Ectodermal cell (in vitro differentiated cells): ENCODE data around the gene SH2D3A.
"Not testable (repeated sequence)": the region's sequence is repeated elsewhere in the genome, so short reads cannot be mapped to it uniquely, and the experiment has no call there.

ENCODE experiments used
- H3K27ac ChIP-seq: 2 replicates; pipeline ENCODE4 v1.7.0; 2013; ENCODE audit warnings: mild to moderate bottlenecking, low read depth, low read length; ENCODE audit not compliant: insufficient read depth, poor library complexity, severe bottlenecking
- H3K27me3 ChIP-seq: 2 replicates; pipeline ENCODE4 v1.7.0; 2013; ENCODE audit warnings: mild to moderate bottlenecking, low read length; ENCODE audit not compliant: insufficient read depth, control insufficient read depth, poor library complexity, severe bottlenecking
- H3K36me3 ChIP-seq: one replicate; pipeline ENCODE4 v1.7.0; 2013; ENCODE audit warnings: low read length; ENCODE audit not compliant: control insufficient read depth, insufficient read depth
- H3K4me1 ChIP-seq: one replicate; pipeline ENCODE4 v1.7.0; 2013; ENCODE audit warnings: low read length; ENCODE audit not compliant: control insufficient read depth, insufficient read depth
- H3K4me3 ChIP-seq: 2 replicates; pipeline ENCODE4 v1.7.0; 2013; ENCODE audit warnings: low read depth, low read length, control low read depth; ENCODE audit not compliant: insufficient read depth
- H3K9me3 ChIP-seq: 2 replicates; pipeline ENCODE4 v1.7.0; 2013; ENCODE audit warnings: mild to moderate bottlenecking, low read length, moderate library complexity; ENCODE audit not compliant: control insufficient read depth
- WGBS, 2 experiments: methylation state at CpG; one replicate each; pipeline ENCODE4 v1.1.7; 2013; ENCODE audit warnings: missing lambda C conversion rate in 2 of 2; 5-methylcytosine and 5-hydroxymethylcytosine counted together

The SH2D3A gene

DNA sequence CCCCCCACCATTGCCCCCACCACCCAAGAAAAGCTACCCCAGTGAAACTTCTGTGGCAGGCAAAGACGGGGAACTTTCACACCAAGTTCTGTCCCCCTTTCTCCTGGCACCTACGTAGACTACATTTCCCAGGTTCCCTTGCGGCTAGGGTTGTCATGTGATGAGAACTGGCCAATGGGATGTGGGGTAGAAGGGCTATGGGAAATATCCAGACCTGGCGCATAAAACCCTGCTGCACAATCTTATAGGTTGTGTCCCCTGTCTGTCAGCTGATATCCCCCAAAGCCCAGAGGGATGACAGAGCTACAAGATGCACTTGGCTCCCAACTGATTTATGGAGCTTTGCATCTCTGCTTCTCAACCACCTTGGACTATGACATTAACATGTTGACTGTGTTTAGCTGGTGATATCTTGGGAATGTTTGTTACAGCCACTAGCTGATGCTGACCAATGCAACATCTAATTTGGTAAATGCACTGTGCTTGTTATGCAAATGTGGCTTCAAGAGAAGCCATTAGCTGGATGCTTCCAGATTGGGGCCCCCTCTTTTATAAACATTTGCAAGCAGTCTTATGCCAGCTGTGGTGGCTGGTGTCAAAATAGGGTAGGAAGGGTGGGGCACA, 6.1 kb downstream of the SH2D3A start:
- WGBS, 2 experiments, result 86 to 93% methylated on average over 4 of the region's 4 CpGs
- Histone ChIP-seq H3K27ac (no peak overlapping the region), H3K9me3 (no peaks in the 10 kb centered on the region), H3K36me3 (no peaks in the 10 kb centered on the region), H3K4me1 (no peaks in the 10 kb centered on the region), H3K27me3 (peaks cover 5% of the 10 kb centered on the region), H3K4me3 (no peak overlapping the region)

- Histone ChIP-seq H3K9me3 (no peaks in the 10 kb centered on the region), H3K27ac (no peak overlapping the region), H3K4me3 (no peak overlapping the region), H3K4me1 (no peaks in the 10 kb centered on the region), H3K36me3 (no peaks in the 10 kb centered on the region), H3K27me3 (no peaks in the 10 kb centered on the region)
- WGBS, 2 experiments, result 97% methylated on average over 17 of the region's 17 CpGs
Observed at GRCh38 chr19:6760606-6761005, 6.6 kb downstream of the SH2D3A start.

DNA sequence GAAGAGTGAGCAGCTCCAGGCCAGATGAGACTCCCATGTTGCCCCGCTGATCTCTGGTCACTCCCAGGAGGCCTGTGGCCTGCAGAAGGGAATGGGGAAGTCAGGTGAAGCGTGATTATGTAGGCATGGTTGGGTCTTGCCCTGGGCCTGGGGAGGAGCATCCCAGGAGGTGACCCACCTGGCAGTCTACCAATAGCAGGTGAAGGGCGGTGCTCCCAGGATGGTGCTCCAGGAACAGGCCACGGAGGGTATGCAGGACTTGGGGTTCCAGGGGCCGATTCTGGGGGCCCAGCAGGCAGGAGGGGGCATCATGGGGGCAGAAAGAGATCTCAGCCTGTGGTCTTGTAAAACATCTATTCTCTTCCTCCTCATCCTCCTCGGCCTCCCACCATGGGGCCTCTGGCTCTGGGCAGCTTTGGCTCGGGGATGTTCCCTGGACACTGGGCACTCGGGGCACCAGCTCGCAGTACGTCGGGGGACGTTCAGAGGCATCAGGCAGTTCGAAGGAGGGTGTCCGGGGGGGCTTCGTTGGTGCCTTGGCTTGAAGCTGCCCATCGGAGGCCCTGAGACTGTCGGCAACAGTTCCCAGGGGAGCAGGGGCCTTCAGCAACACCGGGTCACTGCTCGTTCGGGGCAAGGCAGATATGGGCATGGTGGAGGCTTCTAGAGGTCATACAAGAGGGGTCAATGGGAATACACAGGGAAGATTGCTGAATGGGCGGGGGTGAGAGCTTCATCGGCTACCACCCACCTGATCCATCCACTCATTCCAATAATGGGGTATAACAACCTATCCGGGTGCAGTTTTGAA, 12.4 kb downstream of the SH2D3A start:
- no peaks in the 10 kb centered on the region for H3K27me3 ChIP-seq
- peaks cover 14% of the 10 kb centered on the region for H3K36me3 ChIP-seq
- no peaks in the 10 kb centered on the region for H3K9me3 ChIP-seq
- H3K4me1 ChIP-seq, result no peaks in the 10 kb centered on the region
- 95 to 97% methylated on average over 22 of the region's 23 CpGs for WGBS, 2 experiments
- H3K4me3 ChIP-seq, result no peak overlapping the region
- no peak overlapping the region for H3K27ac ChIP-seq

- Histone ChIP-seq H3K36me3 (peaks cover 22% of the 10 kb centered on the region), H3K4me3 (no peak overlapping the region), H3K9me3 (no peaks in the 10 kb centered on the region), H3K27ac (no peak overlapping the region), H3K4me1 (no peaks in the 10 kb centered on the region), H3K27me3 (no peaks in the 10 kb centered on the region)
- WGBS, 2 experiments, result 95 to 97% methylated on average over 22 of the region's 22 CpGs
Observed at GRCh38 chr19:6754136-6754535, 13.1 kb downstream of the SH2D3A start.

DNA sequence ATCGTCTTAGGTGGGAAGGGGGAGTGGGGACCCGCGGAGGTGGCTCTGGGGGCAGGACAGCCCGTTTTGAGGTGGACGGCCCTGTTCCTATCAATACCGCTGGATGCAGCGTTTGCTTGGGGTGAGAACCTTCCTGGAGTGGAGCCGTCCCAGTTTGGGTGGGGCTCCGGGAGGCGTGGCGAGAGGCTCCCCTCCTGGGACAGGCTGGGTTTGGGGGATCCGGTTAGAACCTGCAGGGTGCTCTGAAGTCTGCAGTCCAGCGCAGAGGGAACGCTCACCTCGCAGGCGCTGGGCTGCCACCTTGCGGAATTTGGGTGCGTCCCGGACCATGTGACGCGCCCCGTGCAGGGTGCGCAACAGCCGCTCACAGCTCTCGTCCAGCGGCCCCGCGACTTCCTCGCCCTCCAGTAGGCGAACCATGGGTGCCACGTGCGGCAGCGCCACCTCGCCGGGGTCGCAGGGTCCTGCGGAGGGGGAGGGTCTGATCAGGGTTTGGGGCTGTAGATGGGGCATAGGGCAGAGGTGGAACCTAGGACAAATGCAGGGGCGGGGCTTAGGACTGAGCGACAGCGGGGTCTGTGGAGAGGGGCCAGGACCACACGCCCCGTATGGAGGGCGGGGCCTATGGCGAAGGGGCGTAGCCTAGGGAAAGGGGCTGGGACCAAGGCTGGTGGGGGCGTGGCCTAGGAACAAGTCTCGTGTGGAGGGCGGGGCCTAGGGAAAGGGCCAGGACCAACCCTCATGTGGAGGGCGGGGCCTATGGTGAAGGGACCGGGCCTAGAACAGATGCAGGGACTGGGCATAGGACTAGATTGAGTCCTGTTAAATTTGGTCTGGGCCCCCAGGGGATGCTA, 13.8 kb downstream of the SH2D3A start:
- Histone ChIP-seq H3K27me3 (no peaks in the 10 kb centered on the region), H3K4me1 (no peaks in the 10 kb centered on the region), H3K36me3 (peaks cover 23% of the 10 kb centered on the region), H3K9me3 (no peaks in the 10 kb centered on the region), H3K27ac (no peak overlapping the region), H3K4me3 (no peak overlapping the region)
- WGBS, 2 experiments, result 73 to 77% methylated on average over 50 of the region's 50 CpGs

- Histone ChIP-seq H3K27ac (no peak overlapping the region), H3K4me3 (no peak overlapping the region), H3K36me3 (peaks cover 27% of the 10 kb centered on the region), H3K9me3 (no peaks in the 10 kb centered on the region), H3K27me3 (no peaks in the 10 kb centered on the region), H3K4me1 (no peaks in the 10 kb centered on the region)
- WGBS, 2 experiments, result 73 to 75% methylated on average over 50 of the region's 50 CpGs
Observed at GRCh38 chr19:6752256-6753177, 14.7 kb downstream of the SH2D3A start.

- H3K27ac ChIP-seq, result no peak overlapping the region
- no peak overlapping the region for H3K4me3 ChIP-seq
- no peaks in the 10 kb centered on the region for H3K27me3 ChIP-seq
- no peaks in the 10 kb centered on the region for H3K4me1 ChIP-seq
- 93 to 97% methylated on average over 16 of the region's 16 CpGs for WGBS, 2 experiments
- H3K9me3 ChIP-seq, result no peaks in the 10 kb centered on the region
- H3K36me3 ChIP-seq, result peaks cover 37% of the 10 kb centered on the region
Observed at GRCh38 chr19:6751189-6751588, 16.0 kb downstream of the SH2D3A start.

- Histone ChIP-seq H3K4me1 (peaks cover 6% of the 10 kb centered on the region), H3K27ac (no peak overlapping the region), H3K4me3 (no peak overlapping the region), H3K9me3 (no peaks in the 10 kb centered on the region), H3K27me3 (no peaks in the 10 kb centered on the region), H3K36me3 (peaks cover 40% of the 10 kb centered on the region)
- WGBS, 2 experiments, result 95 to 96% methylated on average over 20 of the region's 20 CpGs
Observed at GRCh38 chr19:6750062-6750461, 17.2 kb downstream of the SH2D3A start.

DNA sequence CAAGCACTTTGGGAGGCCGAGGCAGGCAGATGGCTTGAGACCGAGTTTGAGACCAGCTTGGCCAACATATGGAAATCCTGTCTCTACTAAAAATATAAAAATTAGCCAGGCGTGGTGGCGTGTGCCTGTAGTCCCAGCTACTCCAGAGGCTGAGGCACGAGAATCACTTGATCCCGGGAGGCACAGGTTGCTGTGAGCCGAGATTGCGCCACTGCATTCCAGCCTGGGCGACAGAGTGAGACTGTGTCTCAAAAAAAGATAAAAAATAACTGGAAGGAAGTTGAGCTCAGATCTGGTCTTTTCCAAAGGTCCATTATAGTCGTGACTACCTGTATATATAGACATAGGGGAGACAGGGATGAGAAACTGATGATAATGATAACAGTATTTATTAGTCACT, 18.7 kb downstream of the SH2D3A start:
- Histone ChIP-seq H3K4me1 (peaks cover 20% of the 10 kb centered on the region), H3K36me3 (peaks cover 40% of the 10 kb centered on the region)
- not testable (repeated sequence) for H3K27ac ChIP-seq, H3K4me3 ChIP-seq, H3K27me3 ChIP-seq, H3K9me3 ChIP-seq
- WGBS, 2 experiments, result 94 to 96% methylated on average over 10 of the region's 10 CpGs
